Measurements from ENCODE around the gene TSEN15.

DNA sequence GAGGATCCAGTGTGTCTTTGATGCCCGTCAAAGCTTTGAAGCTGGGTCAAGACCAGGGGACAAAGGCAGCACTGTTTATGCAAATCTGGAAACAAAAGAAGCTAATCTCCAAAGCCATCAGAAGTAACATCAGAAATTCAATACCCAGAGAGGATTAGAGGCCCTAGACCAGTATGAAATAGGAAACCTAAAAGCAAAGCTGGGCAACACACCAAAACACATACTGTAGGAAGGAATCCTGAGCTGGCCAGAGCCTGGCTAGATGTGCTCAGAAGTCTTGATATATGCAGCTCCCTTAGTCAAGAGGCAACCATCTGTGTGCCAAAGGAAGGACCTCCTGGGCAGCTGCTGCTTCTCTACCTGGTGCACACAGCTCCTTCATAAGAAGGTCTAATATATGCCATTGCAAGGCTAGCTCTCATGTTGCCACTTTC lies 26.3 kb upstream of the TSEN15 start:
- TF ChIP-seq CTCF (IDR thresholded peaks at IDR 0.05) (no peak), POLR2A (IDR thresholded peaks at IDR 0.05) (no peak), EP300 (IDR thresholded peaks at IDR 0.05) (no peak), POLR2AphosphoS5 (IDR thresholded peaks at IDR 0.05) (no peak)

Measured in suprapubic skin (tissue), 4 donors.